H1 (cell line): ENCODE measurements around the gene MORC3. TPM values are rescaled to one million over a fixed set of nuclear protein-coding genes. Genes with fewer than 3 reads are reported as not detected.
A peak's percentile ranks its signal among the peaks of the same experiment; 100 is the strongest.

Experiments used
- ASH2L ChIP-seq: fragments of 200-600, 300-600 bp; sonication (generic); IDR thresholded peaks from one replicate; pipeline ENCODE4 v1.7.1; 2017; ENCODE audit warnings: low read length
- CBX5 ChIP-seq: fragments of 300-800, 300-1000 bp; sonication (generic); IDR thresholded peaks from 2 replicates; pipeline ENCODE4 v1.7.1; 2016; ENCODE audit warnings: antibody characterized with exemption, low read length, low read depth
- CEBPB ChIP-seq: IDR thresholded peaks from 2 replicates; pipeline ENCODE4 v1.6.1; 2012; ENCODE audit warnings: low read depth, low read length
- CHD2 ChIP-seq: IDR thresholded peaks from 2 replicates; pipeline ENCODE4 v1.6.1; 2012; ENCODE audit warnings: low read length, improper control_type of control experiment
- CREB1 ChIP-seq: IDR thresholded peaks from 2 replicates; pipeline ENCODE4 v1.6.1; 2012; ENCODE audit warnings: inconsistent platforms
- CTBP2 ChIP-seq: IDR thresholded peaks from 2 replicates; pipeline ENCODE4 v1.7.0; 2011; ENCODE audit warnings: borderline replicate concordance, mild to moderate bottlenecking, moderate library complexity, mixed read lengths, low read length; ENCODE audit not compliant: insufficient read depth, insufficient read length
- EP300 ChIP-seq, 2 experiments: IDR thresholded peaks; 1 replicate in 1 of 2; 2 replicates in 1 of 2; pipeline ENCODE4 v1.6.1; 2011 to 2012; ENCODE audit warnings: low read depth in 2 of 2, low read length in 2 of 2, mild to moderate bottlenecking in 2 of 2, borderline replicate concordance in 1 of 2, inconsistent platforms in 1 of 2, moderate library complexity in 1 of 2
- FOSL1 ChIP-seq: IDR thresholded peaks from 2 replicates; pipeline ENCODE4 v1.6.1; 2011; ENCODE audit warnings: mild to moderate bottlenecking, low read depth, low read length, moderate library complexity; ENCODE audit not compliant: insufficient read depth
- HDAC2 ChIP-seq, 2 experiments: fragments of 300-600 bp in 1 of 2; sonication (generic) in 1 of 2; IDR thresholded peaks; 2 replicates each; pipeline ENCODE4 v1.6.1; 2011 to 2012; ENCODE audit warnings: low read depth in 2 of 2, low read length in 2 of 2, mild to moderate bottlenecking in 2 of 2, moderate library complexity in 2 of 2, borderline replicate concordance in 1 of 2, inconsistent platforms in 1 of 2
- JUND ChIP-seq: IDR thresholded peaks from 2 replicates; pipeline ENCODE4 v1.6.1; 2011; ENCODE audit warnings: mild to moderate bottlenecking, improper control_type of control experiment, low read length
- POLR2A ChIP-seq, 2 experiments: IDR thresholded peaks; 1 replicate in 1 of 2; 2 replicates in 1 of 2; pipeline ENCODE4 v1.6.1; 2011; ENCODE audit warnings: low read depth in 2 of 2, low read length in 2 of 2, mild to moderate bottlenecking in 2 of 2; ENCODE audit errors: control extremely low read depth in 1 of 2
- POLR2AphosphoS5 ChIP-seq: IDR thresholded peaks from 2 replicates; pipeline ENCODE4 v1.6.1; 2011; ENCODE audit warnings: low read depth, low read length
- POU5F1 ChIP-seq: IDR thresholded peaks from 2 replicates; pipeline ENCODE4 v1.6.1; 2011; ENCODE audit warnings: low read depth, mild to moderate bottlenecking, low read length, moderate library complexity
- RBBP5 ChIP-seq: IDR thresholded peaks from 2 replicates; pipeline ENCODE4 v1.7.1; 2012; ENCODE audit warnings: low read depth, mild to moderate bottlenecking, inconsistent platforms, low read length, moderate library complexity, borderline replicate concordance
- SIN3A ChIP-seq, 2 experiments: IDR thresholded peaks in 1 of 2; conservative IDR thresholded peaks in 1 of 2; 2 replicates each; pipeline ENCODE4 v1.6.1; 2011 to 2012; ENCODE audit warnings: low read length in 2 of 2, improper control_type of control experiment in 1 of 2, low read depth in 1 of 2, mild to moderate bottlenecking in 1 of 2
- SP1 ChIP-seq: IDR thresholded peaks from 2 replicates; pipeline ENCODE4 v1.6.1; 2011; ENCODE audit warnings: low read depth, low read length
- SP2 ChIP-seq: IDR thresholded peaks from 2 replicates; pipeline ENCODE4 v1.6.1; 2012; ENCODE audit warnings: mild to moderate bottlenecking, low read length, inconsistent platforms
- TAF7 ChIP-seq: optimal IDR thresholded peaks from 2 replicates; pipeline ENCODE3; 2011; ENCODE audit warnings: low read depth, mild to moderate bottlenecking, inconsistent platforms, low read length, moderate library complexity, borderline replicate concordance
- polyA plus RNA-seq, 7 experiments: library from polyadenylated mRNA; depleted of rRNA in 3 of 7; stranded (reverse) in 5 of 7; unstranded in 2 of 7; fragments of >200 nt in 5 of 7; fragments of 200-250 nt in 2 of 7; gene quantifications; 1 replicate in 5 of 7; 2 replicates in 1 of 7; 4 replicates in 1 of 7; pipeline versions ENCODE4 v1.2.1 to v1.2.3, GENCODE V29; 2011 to 2013; ENCODE audit warnings: missing spikeins in 2 of 7, mixed read lengths in 2 of 7
- total RNA-seq: library from RNA; stranded (reverse); fragmentation: NEBNext Ultra II Directional; extraction: Animal tissue kit (Norgen Biotek cat#: 25700); gene quantifications from 2 replicates; pipeline ENCODE4 v1.2.1, GENCODE V29; 2021
- TF ChIP-seq, protein P1 (sequence below): IDR thresholded peaks from 2 replicates; pipeline ENCODE4 v1.6.1; 2011; ENCODE audit warnings: low read depth, mild to moderate bottlenecking, low read length; ENCODE audit not compliant: insufficient read depth
- TF ChIP-seq, protein P2 (sequence below), 3 experiments: IDR thresholded peaks; 1 replicate in 2 of 3; 2 replicates in 1 of 3; pipeline versions ENCODE4 v1.5.1 to v1.6.1; 2011; ENCODE audit warnings: low read length in 3 of 3, mild to moderate bottlenecking in 3 of 3, inconsistent platforms in 2 of 3, low read depth in 1 of 3, moderate library complexity in 1 of 3; ENCODE audit not compliant: insufficient read depth in 1 of 3; ENCODE audit errors: control extremely low read depth in 1 of 3

The MORC3 gene
- total and polyA plus RNA-seq, 2 of the 8 experiments (the other 6 are each of a cell fraction or from before 2014, with no cell fraction given) = 5.0 to 20.4 TPM

DNA sequence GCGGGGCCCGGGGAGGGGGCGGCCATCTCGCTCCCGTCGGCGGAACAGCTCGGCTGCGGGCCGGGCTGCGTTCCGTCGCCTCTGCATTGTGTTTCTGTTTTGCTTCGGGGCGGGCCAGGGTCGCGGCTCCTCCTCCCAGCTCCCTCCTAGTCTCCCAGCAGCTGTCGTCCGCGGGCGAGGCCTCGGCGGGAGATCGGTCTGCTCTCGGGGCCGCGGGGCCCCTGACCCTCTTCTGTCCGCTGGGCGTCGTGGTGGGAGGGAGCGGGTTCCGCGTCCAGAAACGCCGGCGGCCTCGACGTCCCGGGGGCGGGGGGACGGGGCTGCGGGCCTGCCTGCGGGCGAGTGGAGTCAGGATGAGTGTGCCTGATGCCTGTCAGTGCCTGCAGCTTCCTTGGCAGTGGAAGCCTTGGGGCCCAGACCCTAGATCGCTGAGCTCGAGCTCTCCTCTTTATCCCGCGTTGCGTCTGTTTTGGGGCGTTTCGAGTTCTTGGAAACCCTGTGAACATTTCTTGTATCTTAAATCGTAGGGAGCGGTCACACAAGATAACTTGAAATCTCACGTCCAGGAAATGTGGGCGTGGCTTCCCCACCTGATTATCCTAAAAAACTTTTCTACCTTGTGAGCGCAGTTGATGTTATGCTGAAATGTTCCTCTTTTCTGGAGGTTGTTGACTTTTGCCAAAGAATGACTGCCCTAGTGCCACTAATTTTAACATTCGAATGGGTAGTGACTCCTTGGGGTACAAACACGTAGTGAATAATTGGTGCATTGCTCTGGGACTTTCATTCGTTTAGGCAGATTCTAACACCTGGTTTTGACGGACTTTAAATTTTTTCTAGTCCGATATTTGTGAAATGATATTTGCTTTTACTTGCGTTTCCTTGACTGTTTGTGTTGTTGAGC is 676 bp downstream of the MORC3 start (continued):
- TF ChIP-seq FOSL1 = no peak
- TF ChIP-seq, protein P1, sequence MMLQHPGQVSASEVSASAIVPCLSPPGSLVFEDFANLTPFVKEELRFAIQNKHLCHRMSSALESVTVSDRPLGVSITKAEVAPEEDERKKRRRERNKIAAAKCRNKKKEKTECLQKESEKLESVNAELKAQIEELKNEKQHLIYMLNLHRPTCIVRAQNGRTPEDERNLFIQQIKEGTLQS = no peak
- TF ChIP-seq CEBPB = no peak
- no peak for TF ChIP-seq CHD2
- no peak for TF ChIP-seq SP2
- TF ChIP-seq JUND = no peak
- no peak for TF ChIP-seq SP1
- TF ChIP-seq POLR2AphosphoS5 = peak; percentile 46
- no peak for TF ChIP-seq POU5F1
- TF ChIP-seq RBBP5 = peak; percentile 15; the same call in 1 of the 2 replicates
- TF ChIP-seq HDAC2 (IDR thresholded peaks at IDR 0.05; ENCODE audit: borderline replicate concordance in 1 of 2, low read depth in 2 of 2, low read length in 2 of 2) = no peak
- peak; percentile 90 for TF ChIP-seq TAF7
- peak; percentile 71 for TF ChIP-seq ASH2L
- no peak for TF ChIP-seq EP300 (IDR thresholded peaks at IDR 0.05; ENCODE audit: borderline replicate concordance in 1 of 2, low read depth in 2 of 2, low read length in 2 of 2)
- TF ChIP-seq SIN3A (conservative IDR thresholded peaks at IDR 0.05 in 1 of 2, IDR thresholded peaks at IDR 0.05 in 1 of 2; ENCODE audit: low read depth in 1 of 2, low read length in 2 of 2) = peak in 1 of 2 experiments; percentile 65; a peak in 2 of 4 replicates
- peak in 1 of 2 experiments; percentile 45; a peak in 1 of 3 replicates for TF ChIP-seq POLR2A (IDR thresholded peaks at IDR 0.05; ENCODE audit: control extremely low read depth in 1 of 2, low read depth in 2 of 2, low read length in 2 of 2)
- no peak for TF ChIP-seq CBX5
- TF ChIP-seq, protein P2, sequence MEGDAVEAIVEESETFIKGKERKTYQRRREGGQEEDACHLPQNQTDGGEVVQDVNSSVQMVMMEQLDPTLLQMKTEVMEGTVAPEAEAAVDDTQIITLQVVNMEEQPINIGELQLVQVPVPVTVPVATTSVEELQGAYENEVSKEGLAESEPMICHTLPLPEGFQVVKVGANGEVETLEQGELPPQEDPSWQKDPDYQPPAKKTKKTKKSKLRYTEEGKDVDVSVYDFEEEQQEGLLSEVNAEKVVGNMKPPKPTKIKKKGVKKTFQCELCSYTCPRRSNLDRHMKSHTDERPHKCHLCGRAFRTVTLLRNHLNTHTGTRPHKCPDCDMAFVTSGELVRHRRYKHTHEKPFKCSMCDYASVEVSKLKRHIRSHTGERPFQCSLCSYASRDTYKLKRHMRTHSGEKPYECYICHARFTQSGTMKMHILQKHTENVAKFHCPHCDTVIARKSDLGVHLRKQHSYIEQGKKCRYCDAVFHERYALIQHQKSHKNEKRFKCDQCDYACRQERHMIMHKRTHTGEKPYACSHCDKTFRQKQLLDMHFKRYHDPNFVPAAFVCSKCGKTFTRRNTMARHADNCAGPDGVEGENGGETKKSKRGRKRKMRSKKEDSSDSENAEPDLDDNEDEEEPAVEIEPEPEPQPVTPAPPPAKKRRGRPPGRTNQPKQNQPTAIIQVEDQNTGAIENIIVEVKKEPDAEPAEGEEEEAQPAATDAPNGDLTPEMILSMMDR (IDR thresholded peaks at IDR 0.05; ENCODE audit: control extremely low read depth in 1 of 3, insufficient read depth in 1 of 3, low read depth in 1 of 3, low read length in 3 of 3) = no peak
- TF ChIP-seq CREB1 = no peak
- no peak for TF ChIP-seq CTBP2
